PC-9 (cell line): Measurements from ENCODE around the gene RTL10. TPM values are rescaled to one million over a fixed set of nuclear protein-coding genes. Genes with fewer than 3 reads are reported as not detected.
A peak's percentile ranks its signal among the peaks of the same experiment; 100 is the strongest.

Experiments used
- BruUV-seq: library from RNA; stranded (reverse); fragments of 400-500 nt; replicated peaks from 2 replicates; lab custom pipeline; 2021; lab: Mats Ljungman, UMichigan
- CTCF ChIA-PET: fragments of 300-600 bp; sonication (Branson Sonifier 250); formaldehyde crosslinking; loops from one replicate; lab custom pipeline; 2022; ENCODE audit warnings: antibody characterized with exemption; lab: Charles Lee
- POLR2A ChIA-PET: fragments of 300-600 bp; sonication (Branson Sonifier 250); formaldehyde crosslinking; loops from one replicate; lab custom pipeline; 2022; ENCODE audit warnings: antibody characterized with exemption; ENCODE audit not compliant: unreplicated experiment; lab: Charles Lee
- DNase-seq, 2 experiments: peaks; one replicate each; pipeline versions ENCODE4 v3.0.0 to v3.0.0-alpha.2; 2015 to 2022; ENCODE audit warnings: mixed read lengths in 1 of 2
- H2AFZ ChIP-seq: fragments of 200-600 bp; sonication (generic); 2 replicates; pipeline ENCODE4 v1.8.1; 2017; ENCODE audit warnings: antibody characterized with exemption
- H3F3A ChIP-seq: fragments of 200-600 bp; sonication (generic); 2 replicates; pipeline ENCODE4 v1.8.1; 2017; ENCODE audit warnings: antibody characterized with exemption, mild to moderate bottlenecking, low read depth; ENCODE audit not compliant: insufficient read depth
- H3K27ac ChIP-seq: fragments of 200-600 bp; sonication (generic); 2 replicates; pipeline ENCODE4 v1.6.1; 2016; ENCODE audit warnings: mixed run types
- H3K27me3 ChIP-seq: fragments of 200-600 bp; sonication (generic); 2 replicates; pipeline ENCODE4 v1.6.1; 2016; ENCODE audit warnings: low read depth, mixed run types; ENCODE audit not compliant: insufficient read depth
- H3K36me3 ChIP-seq: fragments of 200-600 bp; sonication (generic); 2 replicates; pipeline ENCODE4 v1.6.1; 2016; ENCODE audit warnings: low read depth, mixed run types
- H3K4me1 ChIP-seq: fragments of 200-600 bp; sonication (generic); replicated peaks from 2 replicates; pipeline ENCODE4 v1.6.1; 2016; ENCODE audit warnings: mixed run types; ENCODE audit not compliant: insufficient read depth
- H3K4me2 ChIP-seq: fragments of 200-600 bp; sonication (generic); 2 replicates; pipeline ENCODE4 v1.6.1; 2017; ENCODE audit warnings: mixed run types
- H3K4me3 ChIP-seq: fragments of 200-600 bp; sonication (generic); 2 replicates; pipeline ENCODE4 v1.6.1; 2016; ENCODE audit warnings: mixed run types
- H3K79me2 ChIP-seq: fragments of 200-600 bp; sonication (generic); 2 replicates; pipeline ENCODE4 v1.6.1; 2017; ENCODE audit warnings: low read depth, mixed run types
- H3K9me2 ChIP-seq: fragments of 200-600 bp; sonication (generic); 2 replicates; pipeline ENCODE4 v1.8.1; 2017; ENCODE audit warnings: mild to moderate bottlenecking; ENCODE audit not compliant: insufficient read depth
- H3K9me3 ChIP-seq: fragments of 200-600 bp; sonication (generic); 2 replicates; pipeline ENCODE4 v1.8.1; 2016; ENCODE audit warnings: low read depth; ENCODE audit not compliant: insufficient read depth
- H4K20me1 ChIP-seq: fragments of 200-600 bp; sonication (generic); 2 replicates; pipeline ENCODE4 v1.8.1; 2017; ENCODE audit not compliant: insufficient read depth
- CTCF ChIP-seq: fragments of 200-600 bp; sonication (generic); conservative IDR thresholded peaks from 2 replicates; pipeline ENCODE4 v1.6.1; 2017; ENCODE audit warnings: mixed run types, antibody characterized with exemption, mild to moderate bottlenecking, moderate library complexity
- EZH2 ChIP-seq: fragments of 200-600 bp; sonication (generic); IDR thresholded peaks from 2 replicates; pipeline ENCODE4 v1.8.0; 2017; ENCODE audit warnings: antibody characterized with exemption, low read depth
- intact Hi-C: fragments of 100-400 bp; cut with micrococcal nuclease; formaldehyde crosslinking; loops from one replicate; pipeline ENCODE4 v1.10.0; 2022; ENCODE audit not compliant: unreplicated experiment
- total RNA-seq: library from RNA; stranded (reverse); gene quantifications from 2 replicates; pipeline ENCODE4 v1.2.3, GENCODE V29; 2021

The RTL10 gene
- total RNA-seq, 1 experiment from 2014 or later = 23.5 TPM

DNA sequence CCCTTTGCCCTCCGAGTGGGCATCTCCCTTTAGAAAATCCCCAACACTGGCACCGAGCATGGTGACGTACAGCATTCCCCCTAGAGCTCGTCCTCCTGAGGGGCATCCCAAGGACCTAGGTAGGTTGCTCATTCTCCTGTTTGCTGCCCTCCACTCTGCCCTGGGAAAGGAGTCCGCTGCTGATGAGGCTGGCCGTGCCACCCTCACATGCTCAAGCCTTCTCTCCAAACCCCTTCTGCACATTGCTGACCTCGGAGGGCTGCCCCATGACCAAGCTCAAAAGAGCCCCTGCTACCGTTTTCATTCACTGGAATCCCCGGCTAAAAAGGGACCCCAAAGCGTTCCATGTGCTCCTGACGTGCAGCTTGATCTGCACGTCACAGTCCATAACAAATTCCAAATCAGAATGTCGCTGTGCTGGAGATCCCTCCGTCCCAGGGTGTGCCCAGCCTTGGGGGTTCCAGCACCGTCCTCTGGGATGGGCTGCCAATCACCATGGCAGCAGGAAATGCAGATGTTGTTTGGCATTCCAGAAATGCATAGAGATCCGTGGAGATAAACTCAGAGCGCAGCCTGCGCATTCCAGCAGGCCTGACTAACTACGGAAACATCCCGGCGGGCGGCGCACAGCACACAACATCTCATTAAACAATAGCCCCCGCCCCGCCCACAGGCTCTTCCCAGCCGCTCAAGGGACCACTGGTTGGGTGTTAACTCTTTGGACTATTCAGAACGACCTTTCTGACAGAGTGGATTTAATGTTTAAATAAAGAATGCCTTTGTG is 26.3 kb upstream of the RTL10 start:
- ChIA-PET POLR2A (no interaction called here), CTCF (no interaction called here)
- TSS peak; percentile 82 for BruUV-seq
- peaks cover 24% of the 10 kb centered on the region for H3F3A ChIP-seq
- H3K79me2 ChIP-seq = no peaks in the 10 kb centered on the region
- H2AFZ ChIP-seq = no peak overlapping the region
- peak; percentile 91 to 92 for DNase-seq
- H3K36me3 ChIP-seq = no peaks in the 10 kb centered on the region
- H3K4me3 ChIP-seq = no peak overlapping the region
- TF ChIP-seq EZH2 (no peak), CTCF (no peak)
- no peaks in the 10 kb centered on the region for H3K9me3 ChIP-seq
- H3K27ac ChIP-seq = peak overlapping the region; percentile 61; the same call in 1 of the 2 replicates
- no peaks in the 10 kb centered on the region for H3K27me3 ChIP-seq
- no peaks in the 10 kb centered on the region for H3K9me2 ChIP-seq
- H3K4me1 ChIP-seq = peaks cover 25% of the 10 kb centered on the region
- peak overlapping the region; percentile 66 for H3K4me2 ChIP-seq
- intact Hi-C loops = loop anchor here (1.0 to 10.0 kb wide), 4 partner anchors 10 to 116 kb away; partner anchors contain the start of genes GNB1L, RTL10 and TBX1
- H4K20me1 ChIP-seq = no peaks in the 10 kb centered on the region; the same call in 1 of the 2 replicates

DNA sequence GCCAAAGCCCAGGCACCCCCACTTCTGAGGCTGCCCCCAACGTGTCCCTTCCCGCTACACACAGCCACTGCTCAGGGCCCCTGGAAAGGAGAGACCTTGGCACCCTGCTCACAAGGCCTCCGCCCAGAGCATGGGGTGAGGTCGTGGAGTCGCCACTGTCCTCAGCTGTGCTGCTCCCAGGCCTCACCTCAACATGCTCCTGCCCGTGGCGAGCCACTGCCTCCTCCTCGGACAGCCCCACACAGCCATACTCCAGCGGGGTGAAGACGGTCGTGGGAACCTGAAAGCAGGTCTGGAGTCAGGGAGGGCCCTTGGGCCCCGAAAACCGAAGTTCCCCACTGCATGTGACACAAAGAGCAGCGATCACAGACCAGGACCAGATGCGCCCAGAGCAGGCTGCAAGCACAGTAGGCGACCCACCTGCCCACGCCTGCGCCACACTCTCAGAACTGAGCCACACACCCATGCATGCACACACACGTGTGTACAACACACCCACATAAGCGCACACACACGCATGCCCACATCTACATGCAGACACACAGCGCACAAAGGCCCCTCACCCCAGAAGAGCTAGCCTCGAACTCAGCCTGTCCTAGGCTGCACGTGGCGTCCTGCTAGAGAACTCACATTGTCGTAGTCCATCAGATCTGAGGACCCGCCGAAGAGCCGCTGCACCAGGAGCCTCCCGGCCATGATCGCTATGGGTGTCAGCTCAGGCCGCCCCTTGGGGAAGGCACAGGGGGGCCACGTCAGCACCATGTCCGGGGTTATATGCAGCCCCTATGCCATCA is 25.5 kb upstream of the RTL10 start:
- ChIA-PET CTCF (no interaction called here), POLR2A (no interaction called here)
- no peaks in the 10 kb centered on the region; the same call in 1 of the 2 replicates for H4K20me1 ChIP-seq
- TF ChIP-seq CTCF = no peak
- no peak for TF ChIP-seq EZH2
- no peak overlapping the region for H3K27ac ChIP-seq
- intact Hi-C loops = loop anchor here (2.0 to 10.0 kb wide), 2 partner anchors 25 to 115 kb away; partner anchors contain the start of genes GNB1L, RTL10 and TBX1
- no peaks in the 10 kb centered on the region for H3K9me2 ChIP-seq
- H3F3A ChIP-seq = peaks cover 24% of the 10 kb centered on the region
- no TSS peak for BruUV-seq
- peaks cover 25% of the 10 kb centered on the region for H3K4me1 ChIP-seq
- no peak overlapping the region for H3K4me3 ChIP-seq
- H3K36me3 ChIP-seq = no peaks in the 10 kb centered on the region
- H3K4me2 ChIP-seq = no peak overlapping the region
- DNase-seq = no peak
- no peak overlapping the region for H2AFZ ChIP-seq
- H3K27me3 ChIP-seq = no peaks in the 10 kb centered on the region
- no peaks in the 10 kb centered on the region for H3K9me3 ChIP-seq
- no peaks in the 10 kb centered on the region for H3K79me2 ChIP-seq

GRCh38 chr22:19879643-19879991 is 24.9 kb upstream of the RTL10 start:
- ChIA-PET CTCF (no interaction called here), POLR2A (no interaction called here)
- Histone ChIP-seq H4K20me1 (no peaks in the 10 kb centered on the region; the same call in 1 of the 2 replicates), H3K4me2 (no peak overlapping the region), H3K9me2 (no peaks in the 10 kb centered on the region), H3K4me1 (peaks cover 25% of the 10 kb centered on the region), H3K27ac (no peak overlapping the region), H3K79me2 (no peaks in the 10 kb centered on the region), H2AFZ (no peak overlapping the region), H3K9me3 (no peaks in the 10 kb centered on the region), H3K36me3 (no peaks in the 10 kb centered on the region), H3K27me3 (no peaks in the 10 kb centered on the region), H3F3A (peaks cover 24% of the 10 kb centered on the region), H3K4me3 (no peak overlapping the region)
- DNase-seq = no peak
- BruUV-seq = no TSS peak
- TF ChIP-seq EZH2 (no peak), CTCF (no peak)
- intact Hi-C loops = no loop called here
